K562 (cell line): ENCODE measurements around the gene PLK5. TPM values are rescaled to one million over a fixed set of nuclear protein-coding genes. Genes with fewer than 3 reads are reported as not detected.

Experiments
- MTA3 ChIP-seq: fragments of 450-650 bp; formaldehyde crosslinking; IDR thresholded peaks from 2 replicates; pipeline ENCODE4 v1.6.1; 2017; ENCODE audit warnings: mild to moderate bottlenecking, borderline replicate concordance
- NCOA1 ChIP-seq: fragments of 450-650 bp; IDR thresholded peaks from 2 replicates; pipeline ENCODE4 v1.6.1; 2016; ENCODE audit warnings: low read depth
- PHF8 ChIP-seq: fragments of 200-600 bp; sonication (generic); IDR thresholded peaks from 2 replicates; pipeline ENCODE4 v1.6.1; 2012; ENCODE audit warnings: mixed run types, mild to moderate bottlenecking, inconsistent platforms, low read length, moderate library complexity, borderline replicate concordance
- SPI1 ChIP-seq: IDR thresholded peaks from 2 replicates; pipeline ENCODE4 v1.6.1; 2011; ENCODE audit warnings: low read depth, low read length, control low read depth, borderline replicate concordance
- ZNF121 ChIP-seq: sonication (generic); formaldehyde crosslinking; conservative IDR thresholded peaks from 2 replicates; pipeline ENCODE4 v1.8.0; 2022; ENCODE audit warnings: missing genetic modification reagents
- ZNF717 ChIP-seq: fragments of 250-450 bp; sonication (Bioruptor Pico); IDR thresholded peaks from 2 replicates; pipeline ENCODE4 v1.5.0; 2021
- polyA plus RNA-seq, 8 experiments: library from polyadenylated mRNA; depleted of rRNA in 4 of 8; stranded (reverse) in 5 of 8; unstranded in 3 of 8; fragments of >200 nt; fragmentation: Nextera tagmentation in 2 of 8; fragmentation: Illumina TruSeq in 1 of 8; extraction: Ambion mirVana in 2 of 8; extraction: Trizol in 1 of 8; gene quantifications; 2 replicates each; pipeline versions ENCODE4 v1.2.1 to v1.2.3, GENCODE V29; 2011 to 2014; ENCODE audit warnings: inconsistent platforms in 1 of 8, missing spikeins in 1 of 8
- total RNA-seq, 7 experiments: library from RNA; depleted of rRNA in 6 of 7; stranded (reverse); fragments of >200 nt in 6 of 7; fragmentation: Illumina TruSeq in 2 of 7; extraction: Trizol in 2 of 7; gene quantifications; 2 replicates each; pipeline versions ENCODE4 v1.2.1 to v1.2.3, GENCODE V29; 2011 to 2021; ENCODE audit warnings: low replicate concordance in 1 of 7
- TF ChIP-seq, protein P1 (sequence below), 2 experiments: fragments of 450-650 bp in 1 of 2; sonication (generic) in 1 of 2; formaldehyde crosslinking in 1 of 2; IDR thresholded peaks; 2 replicates each; pipeline versions ENCODE4 v1.7.1 to v1.9.0; 2016 to 2022; ENCODE audit warnings: inconsistent platforms in 1 of 2, mild to moderate bottlenecking in 1 of 2, missing genetic modification reagents in 1 of 2
- TF ChIP-seq, protein P2 (sequence below), 3 experiments: IDR thresholded peaks in 2 of 3; conservative IDR thresholded peaks in 1 of 3; 2 replicates each; pipeline ENCODE4 v1.5.1; 2011 to 2012; ENCODE audit warnings: low read length in 3 of 3, mild to moderate bottlenecking in 3 of 3, control low read depth in 2 of 3, improper control_type of control experiment in 1 of 3, inconsistent platforms in 1 of 3, low read depth in 1 of 3, mixed read lengths in 1 of 3, moderate library complexity in 1 of 3; ENCODE audit not compliant: insufficient read depth in 2 of 3
- TF ChIP-seq, protein P3 (sequence below): sonication (generic); formaldehyde crosslinking; IDR thresholded peaks from 2 replicates; pipeline ENCODE4 v1.8.1; 2023; ENCODE audit warnings: mild to moderate bottlenecking, missing genetic modification reagents
- TF ChIP-seq, protein P4 (sequence below): conservative IDR thresholded peaks from 2 replicates; pipeline ENCODE4 v1.6.1; 2011; ENCODE audit warnings: low read depth, mild to moderate bottlenecking, low read length; ENCODE audit not compliant: control insufficient read depth

The PLK5 gene
- total and polyA plus RNA-seq, 9 of the 15 experiments (the other 6 are each of a cell fraction or from before 2014, with no cell fraction given) = 0.04 to 0.23 (median 0.11) TPM; not detected in 5

DNA sequence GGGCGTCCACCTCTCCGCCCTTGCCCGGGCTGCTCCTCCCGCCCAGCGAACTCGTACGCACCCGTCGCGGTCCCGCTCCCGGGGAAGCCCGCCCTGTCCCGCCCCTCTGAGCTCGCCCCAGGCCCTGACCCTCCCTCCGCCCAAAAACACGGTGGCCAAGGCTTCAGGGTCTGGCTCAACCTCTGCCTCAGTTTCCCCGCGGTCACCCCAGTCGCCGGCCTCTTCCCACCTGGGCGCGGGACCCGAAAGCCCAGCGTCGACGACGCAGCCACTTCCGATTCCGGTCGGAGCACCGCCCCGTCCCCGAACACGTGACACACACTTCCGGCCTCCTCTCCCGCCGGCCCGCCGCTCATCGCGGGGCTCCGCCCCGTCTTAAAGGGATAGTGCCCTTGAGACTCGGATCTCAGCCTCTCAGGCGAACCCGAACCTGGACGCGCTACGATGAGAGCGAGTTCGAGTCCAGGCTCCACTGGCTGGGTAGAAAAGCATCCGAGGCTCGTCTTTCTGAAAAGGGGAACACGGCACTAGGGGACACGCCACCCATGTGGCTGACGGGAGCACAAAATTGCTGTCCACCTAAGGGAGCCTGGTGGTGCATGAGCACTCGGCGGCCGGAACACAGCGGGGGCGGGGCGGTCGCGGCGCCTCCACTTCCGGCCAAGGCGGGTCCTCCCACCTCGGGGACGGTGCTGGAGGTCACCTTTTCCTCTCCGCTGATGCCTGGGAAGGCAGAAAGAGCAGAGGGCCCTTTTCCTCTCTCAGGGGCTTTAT is 44.8 kb upstream of the PLK5 start, which contains the start of gene C19orf25 (continued):
- TF ChIP-seq, protein P1, sequence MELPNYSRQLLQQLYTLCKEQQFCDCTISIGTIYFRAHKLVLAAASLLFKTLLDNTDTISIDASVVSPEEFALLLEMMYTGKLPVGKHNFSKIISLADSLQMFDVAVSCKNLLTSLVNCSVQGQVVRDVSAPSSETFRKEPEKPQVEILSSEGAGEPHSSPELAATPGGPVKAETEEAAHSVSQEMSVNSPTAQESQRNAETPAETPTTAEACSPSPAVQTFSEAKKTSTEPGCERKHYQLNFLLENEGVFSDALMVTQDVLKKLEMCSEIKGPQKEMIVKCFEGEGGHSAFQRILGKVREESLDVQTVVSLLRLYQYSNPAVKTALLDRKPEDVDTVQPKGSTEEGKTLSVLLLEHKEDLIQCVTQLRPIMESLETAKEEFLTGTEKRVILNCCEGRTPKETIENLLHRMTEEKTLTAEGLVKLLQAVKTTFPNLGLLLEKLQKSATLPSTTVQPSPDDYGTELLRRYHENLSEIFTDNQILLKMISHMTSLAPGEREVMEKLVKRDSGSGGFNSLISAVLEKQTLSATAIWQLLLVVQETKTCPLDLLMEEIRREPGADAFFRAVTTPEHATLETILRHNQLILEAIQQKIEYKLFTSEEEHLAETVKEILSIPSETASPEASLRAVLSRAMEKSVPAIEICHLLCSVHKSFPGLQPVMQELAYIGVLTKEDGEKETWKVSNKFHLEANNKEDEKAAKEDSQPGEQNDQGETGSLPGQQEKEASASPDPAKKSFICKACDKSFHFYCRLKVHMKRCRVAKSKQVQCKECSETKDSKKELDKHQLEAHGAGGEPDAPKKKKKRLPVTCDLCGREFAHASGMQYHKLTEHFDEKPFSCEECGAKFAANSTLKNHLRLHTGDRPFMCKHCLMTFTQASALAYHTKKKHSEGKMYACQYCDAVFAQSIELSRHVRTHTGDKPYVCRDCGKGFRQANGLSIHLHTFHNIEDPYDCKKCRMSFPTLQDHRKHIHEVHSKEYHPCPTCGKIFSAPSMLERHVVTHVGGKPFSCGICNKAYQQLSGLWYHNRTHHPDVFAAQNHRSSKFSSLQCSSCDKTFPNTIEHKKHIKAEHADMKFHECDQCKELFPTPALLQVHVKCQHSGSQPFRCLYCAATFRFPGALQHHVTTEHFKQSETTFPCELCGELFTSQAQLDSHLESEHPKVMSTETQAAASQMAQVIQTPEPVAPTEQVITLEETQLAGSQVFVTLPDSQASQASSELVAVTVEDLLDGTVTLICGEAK (IDR thresholded peaks at IDR 0.05) = peak; percentile 94
- TF ChIP-seq, protein P1 (CRISPR knock-in tag; IDR thresholded peaks at IDR 0.05) = no peak
- TF ChIP-seq, protein P2, sequence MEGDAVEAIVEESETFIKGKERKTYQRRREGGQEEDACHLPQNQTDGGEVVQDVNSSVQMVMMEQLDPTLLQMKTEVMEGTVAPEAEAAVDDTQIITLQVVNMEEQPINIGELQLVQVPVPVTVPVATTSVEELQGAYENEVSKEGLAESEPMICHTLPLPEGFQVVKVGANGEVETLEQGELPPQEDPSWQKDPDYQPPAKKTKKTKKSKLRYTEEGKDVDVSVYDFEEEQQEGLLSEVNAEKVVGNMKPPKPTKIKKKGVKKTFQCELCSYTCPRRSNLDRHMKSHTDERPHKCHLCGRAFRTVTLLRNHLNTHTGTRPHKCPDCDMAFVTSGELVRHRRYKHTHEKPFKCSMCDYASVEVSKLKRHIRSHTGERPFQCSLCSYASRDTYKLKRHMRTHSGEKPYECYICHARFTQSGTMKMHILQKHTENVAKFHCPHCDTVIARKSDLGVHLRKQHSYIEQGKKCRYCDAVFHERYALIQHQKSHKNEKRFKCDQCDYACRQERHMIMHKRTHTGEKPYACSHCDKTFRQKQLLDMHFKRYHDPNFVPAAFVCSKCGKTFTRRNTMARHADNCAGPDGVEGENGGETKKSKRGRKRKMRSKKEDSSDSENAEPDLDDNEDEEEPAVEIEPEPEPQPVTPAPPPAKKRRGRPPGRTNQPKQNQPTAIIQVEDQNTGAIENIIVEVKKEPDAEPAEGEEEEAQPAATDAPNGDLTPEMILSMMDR (IDR thresholded peaks at IDR 0.05 in 2 of 3, conservative IDR thresholded peaks at IDR 0.05 in 1 of 3; ENCODE audit: insufficient read depth in 2 of 3, low read depth in 1 of 3, low read length in 3 of 3) = 0 out of 6 replicates have a peak, but pooled peaks of 1 of the 3 experiments have one; percentile 0
- peak; percentile 81 for TF ChIP-seq NCOA1
- peak; percentile 92 for TF ChIP-seq MTA3
- TF ChIP-seq, protein P3, sequence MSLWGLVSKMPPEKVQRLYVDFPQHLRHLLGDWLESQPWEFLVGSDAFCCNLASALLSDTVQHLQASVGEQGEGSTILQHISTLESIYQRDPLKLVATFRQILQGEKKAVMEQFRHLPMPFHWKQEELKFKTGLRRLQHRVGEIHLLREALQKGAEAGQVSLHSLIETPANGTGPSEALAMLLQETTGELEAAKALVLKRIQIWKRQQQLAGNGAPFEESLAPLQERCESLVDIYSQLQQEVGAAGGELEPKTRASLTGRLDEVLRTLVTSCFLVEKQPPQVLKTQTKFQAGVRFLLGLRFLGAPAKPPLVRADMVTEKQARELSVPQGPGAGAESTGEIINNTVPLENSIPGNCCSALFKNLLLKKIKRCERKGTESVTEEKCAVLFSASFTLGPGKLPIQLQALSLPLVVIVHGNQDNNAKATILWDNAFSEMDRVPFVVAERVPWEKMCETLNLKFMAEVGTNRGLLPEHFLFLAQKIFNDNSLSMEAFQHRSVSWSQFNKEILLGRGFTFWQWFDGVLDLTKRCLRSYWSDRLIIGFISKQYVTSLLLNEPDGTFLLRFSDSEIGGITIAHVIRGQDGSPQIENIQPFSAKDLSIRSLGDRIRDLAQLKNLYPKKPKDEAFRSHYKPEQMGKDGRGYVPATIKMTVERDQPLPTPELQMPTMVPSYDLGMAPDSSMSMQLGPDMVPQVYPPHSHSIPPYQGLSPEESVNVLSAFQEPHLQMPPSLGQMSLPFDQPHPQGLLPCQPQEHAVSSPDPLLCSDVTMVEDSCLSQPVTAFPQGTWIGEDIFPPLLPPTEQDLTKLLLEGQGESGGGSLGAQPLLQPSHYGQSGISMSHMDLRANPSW (CRISPR knock-in tag) = 0 out of 2 replicates have a peak, but pooled peaks have one; percentile 79
- peak; percentile 81; the same call in 1 of the 2 replicates for TF ChIP-seq PHF8
- TF ChIP-seq ZNF717 = no peak
- TF ChIP-seq ZNF121 (CRISPR knock-in tag) = 0 out of 2 replicates have a peak, but pooled peaks have one; percentile 39
- TF ChIP-seq, protein P4, sequence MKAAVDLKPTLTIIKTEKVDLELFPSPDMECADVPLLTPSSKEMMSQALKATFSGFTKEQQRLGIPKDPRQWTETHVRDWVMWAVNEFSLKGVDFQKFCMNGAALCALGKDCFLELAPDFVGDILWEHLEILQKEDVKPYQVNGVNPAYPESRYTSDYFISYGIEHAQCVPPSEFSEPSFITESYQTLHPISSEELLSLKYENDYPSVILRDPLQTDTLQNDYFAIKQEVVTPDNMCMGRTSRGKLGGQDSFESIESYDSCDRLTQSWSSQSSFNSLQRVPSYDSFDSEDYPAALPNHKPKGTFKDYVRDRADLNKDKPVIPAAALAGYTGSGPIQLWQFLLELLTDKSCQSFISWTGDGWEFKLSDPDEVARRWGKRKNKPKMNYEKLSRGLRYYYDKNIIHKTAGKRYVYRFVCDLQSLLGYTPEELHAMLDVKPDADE = peak; percentile 42; the same call in 1 of the 2 replicates
- peak; percentile 56; the same call in 1 of the 2 replicates for TF ChIP-seq SPI1
